Loucy (cell line): ENCODE results near the gene TMEM240.

ENCODE experiments used
- CTCF ChIP-seq: fragments of 200-600 bp; sonication (generic); conservative IDR thresholded peaks from 2 replicates; pipeline ENCODE4 v1.5.1; 2014; ENCODE audit warnings: mild to moderate bottlenecking, antibody characterized with exemption, low read length
- EZH2phosphoT487 ChIP-seq: fragments of 200-600 bp; IDR thresholded peaks from 2 replicates; pipeline ENCODE4 v1.6.1; 2018; ENCODE audit warnings: antibody characterized with exemption, mild to moderate bottlenecking, moderate library complexity, borderline replicate concordance

- TF ChIP-seq CTCF (no peak), EZH2phosphoT487 (no peak)
Observed at GRCh38 chr1:1531947-1532346, 8.5 kb downstream of the TMEM240 start.
